HG02852 (cell line): ENCODE data around the gene NEDD9.

ENCODE experiments used
- ATAC-seq: cut with Tn5 transposase; IDR thresholded peaks from one replicate; pipeline ENCODE4 v1.9.1; 2021; ENCODE audit warnings: mild to moderate bottlenecking, moderate library complexity; ENCODE audit not compliant: unreplicated experiment

The NEDD9 gene

DNA sequence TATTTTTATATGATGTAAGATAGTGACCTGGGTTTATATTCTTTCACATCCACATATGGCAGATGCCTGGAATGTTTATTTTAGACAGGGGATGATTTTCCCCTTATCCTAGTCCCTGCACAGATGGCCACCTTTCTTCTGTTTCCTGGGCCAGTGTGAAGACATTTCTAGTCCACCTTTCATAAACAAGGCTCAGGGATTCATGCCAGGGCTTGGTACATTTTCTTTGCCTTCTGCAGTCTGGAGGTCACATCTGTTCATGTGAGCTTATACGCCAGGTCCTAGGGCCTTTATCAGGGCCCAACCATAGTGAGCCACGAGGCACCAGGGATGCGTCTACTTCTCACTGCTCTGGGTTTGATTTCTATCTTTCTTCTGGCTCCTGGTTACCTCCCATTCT, 82.9 kb downstream of the NEDD9 start:
- ATAC-seq, result no peak

DNA sequence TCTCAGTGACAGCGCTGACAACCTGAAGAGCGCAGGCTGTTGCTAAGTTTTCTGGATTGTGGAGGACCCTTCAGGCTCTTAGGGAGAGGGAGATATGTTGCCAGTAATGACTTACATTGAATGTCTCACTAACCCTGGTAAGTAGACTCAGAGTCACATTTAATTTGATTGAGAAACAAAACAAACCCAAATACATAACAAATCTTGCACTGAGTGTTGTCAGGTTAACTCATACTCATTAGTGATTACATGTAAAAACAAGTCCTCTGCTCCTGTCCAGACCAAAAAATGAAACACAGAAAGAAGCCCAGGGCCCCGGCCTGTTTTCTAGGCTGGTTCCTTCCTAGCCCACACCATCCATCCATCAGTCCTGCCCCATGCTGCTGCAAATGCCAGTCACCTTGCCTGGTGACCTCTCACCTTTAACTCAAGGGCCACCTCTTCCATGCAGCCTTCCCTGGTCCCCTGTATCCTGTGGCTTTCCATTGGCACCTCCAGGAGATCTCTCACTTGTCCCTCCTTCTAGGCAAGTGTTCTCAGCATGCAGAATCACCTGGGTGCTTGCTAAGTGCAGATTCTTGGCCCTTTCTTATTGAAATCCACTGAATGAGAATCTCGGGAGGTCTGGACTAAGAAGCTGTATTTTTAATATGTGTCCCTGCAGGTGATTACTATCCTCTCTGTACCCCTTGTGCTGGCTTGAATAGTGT, 86.2 kb downstream of the NEDD9 start:
- no peak for ATAC-seq

DNA sequence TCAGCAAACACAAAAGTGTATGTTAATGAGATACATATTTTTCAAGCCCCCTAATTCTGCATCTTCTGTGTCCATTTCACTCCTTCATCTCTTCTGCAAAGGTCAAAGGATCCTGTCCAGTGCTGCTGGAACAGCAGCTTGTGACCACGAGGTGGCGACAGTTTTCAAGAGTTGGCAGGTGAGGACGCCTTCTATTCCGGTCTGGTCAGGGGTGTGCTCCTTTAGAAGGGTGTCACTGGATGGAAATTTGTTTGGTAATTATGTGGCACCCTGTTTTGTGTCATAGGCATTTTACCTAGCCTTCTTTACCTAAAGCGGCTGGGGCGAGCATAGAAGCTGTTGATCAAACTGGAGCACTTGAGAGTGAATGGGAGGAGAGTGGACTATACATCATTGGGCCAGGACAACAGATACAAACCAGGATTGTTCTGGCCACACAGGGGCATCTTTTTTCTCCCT, 88.0 kb downstream of the NEDD9 start:
- ATAC-seq, result peak; percentile 71

DNA sequence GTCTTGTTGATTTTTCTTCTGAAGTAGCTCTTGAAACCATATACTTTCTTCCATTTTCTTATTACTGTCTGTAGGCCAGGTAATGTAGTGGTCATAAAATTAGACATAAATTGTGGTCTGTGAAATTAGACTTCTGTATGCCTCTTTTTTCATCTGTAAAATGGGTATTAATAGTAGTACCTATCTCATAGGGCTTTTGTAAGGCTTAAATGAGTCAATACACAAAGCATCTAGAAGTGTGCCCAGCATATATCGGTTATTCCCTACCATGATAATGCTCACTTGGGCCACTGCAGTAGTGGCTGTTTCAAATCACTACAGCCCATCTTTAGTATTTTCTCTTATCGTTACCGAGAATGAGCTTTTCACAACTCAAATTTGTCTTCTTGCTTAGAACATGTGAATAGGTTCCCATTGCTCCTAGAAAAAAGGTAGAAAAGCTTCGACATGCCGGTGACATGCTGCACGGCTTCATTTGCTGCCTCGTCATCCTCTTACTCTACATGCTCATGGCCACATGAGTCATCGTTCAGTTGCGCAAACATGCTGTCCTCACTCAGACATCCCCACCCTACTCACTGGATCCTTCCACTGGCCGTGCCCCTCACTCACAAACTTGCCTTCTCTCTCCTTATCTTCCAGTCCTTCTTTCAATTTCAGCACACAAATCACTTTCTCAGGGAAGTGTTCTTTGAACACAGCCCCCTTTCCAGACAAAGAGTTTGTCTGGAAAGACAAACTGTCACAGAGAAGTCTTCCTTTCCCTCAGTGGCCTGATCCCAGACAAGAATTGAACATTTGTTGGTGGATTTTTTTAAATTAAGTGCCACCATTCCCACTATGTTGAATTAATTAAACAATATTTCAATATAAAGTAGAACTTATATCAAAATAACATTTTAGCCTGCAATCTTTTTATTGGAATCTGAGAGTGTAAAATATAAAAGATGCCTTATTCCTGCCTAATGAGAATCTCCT, 88.8 kb downstream of the NEDD9 start:
- ATAC-seq, result no peak

DNA sequence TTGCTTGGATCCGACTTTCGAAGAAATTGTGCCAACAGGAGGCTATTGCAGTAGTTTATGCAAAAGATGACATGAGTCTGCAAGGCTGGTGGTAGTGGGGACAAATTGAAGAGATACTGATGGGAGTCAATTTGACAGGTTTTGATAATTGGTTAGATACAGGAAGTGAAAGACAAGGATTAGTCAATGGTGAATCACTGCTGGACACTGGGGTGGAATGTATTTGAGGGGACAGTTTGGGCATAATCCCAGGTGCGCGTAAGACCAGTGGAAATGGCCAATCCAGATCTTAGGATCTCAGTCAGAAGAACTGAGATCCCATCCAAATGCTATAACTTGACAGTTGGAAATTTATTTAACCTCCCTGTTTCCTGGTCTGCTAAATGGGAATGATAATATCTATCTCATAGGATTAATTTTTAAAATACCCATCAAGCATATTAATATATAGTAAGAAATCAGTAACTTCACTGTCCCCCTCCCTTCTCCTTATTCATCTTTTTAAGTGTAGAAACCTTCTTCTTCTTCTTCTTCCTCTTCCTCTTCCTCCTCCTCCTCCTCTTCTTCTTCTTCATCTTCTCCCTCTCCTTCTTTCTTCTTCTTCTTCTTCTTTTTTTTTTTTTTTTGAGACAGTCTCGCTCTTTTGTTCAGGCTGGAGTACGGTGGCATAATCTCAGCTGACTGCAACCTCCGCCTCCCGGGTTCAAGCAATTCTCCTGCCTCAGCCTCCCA, 90.0 kb downstream of the NEDD9 start:
- ATAC-seq, result no peak

DNA sequence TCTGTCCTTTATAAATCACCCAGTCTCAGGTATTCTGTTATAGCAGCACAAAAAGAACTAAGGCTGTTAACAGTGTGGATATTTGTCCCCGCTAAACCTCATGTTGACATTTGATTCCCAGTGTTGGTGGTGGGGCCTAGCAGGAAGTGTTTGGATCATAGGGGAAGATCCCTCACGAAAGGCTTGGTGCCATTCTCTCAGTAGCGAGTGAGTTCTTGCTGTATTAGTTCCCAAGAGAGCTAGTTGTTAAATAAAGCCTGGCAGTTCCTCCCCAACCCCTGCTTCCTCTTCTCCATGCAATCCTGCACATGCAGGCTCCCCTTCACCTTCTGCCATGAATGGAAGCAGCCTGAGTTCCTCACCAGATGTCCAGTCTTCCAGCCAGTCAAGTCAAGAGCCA, 91.2 kb downstream of the NEDD9 start:
- no peak for ATAC-seq

DNA sequence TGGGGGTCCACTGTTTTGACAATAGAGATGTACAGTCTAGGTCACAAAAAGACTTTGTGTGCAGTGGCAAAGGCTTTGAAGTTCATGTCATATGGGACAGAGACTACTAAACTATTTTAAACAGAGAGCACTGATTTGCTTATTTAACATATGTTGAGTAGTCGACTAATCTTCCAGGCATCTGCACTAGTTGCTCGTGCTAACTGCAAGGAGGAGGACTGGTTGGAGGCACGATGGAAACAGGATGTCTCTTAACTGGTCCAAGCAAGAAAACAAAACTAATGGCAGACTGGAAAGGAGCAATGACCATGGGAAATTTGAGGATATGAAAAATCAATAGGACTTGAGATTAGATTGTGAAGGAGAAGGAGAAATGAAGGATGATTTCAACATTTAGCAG, 92.4 kb downstream of the NEDD9 start:
- ATAC-seq, result no peak

DNA sequence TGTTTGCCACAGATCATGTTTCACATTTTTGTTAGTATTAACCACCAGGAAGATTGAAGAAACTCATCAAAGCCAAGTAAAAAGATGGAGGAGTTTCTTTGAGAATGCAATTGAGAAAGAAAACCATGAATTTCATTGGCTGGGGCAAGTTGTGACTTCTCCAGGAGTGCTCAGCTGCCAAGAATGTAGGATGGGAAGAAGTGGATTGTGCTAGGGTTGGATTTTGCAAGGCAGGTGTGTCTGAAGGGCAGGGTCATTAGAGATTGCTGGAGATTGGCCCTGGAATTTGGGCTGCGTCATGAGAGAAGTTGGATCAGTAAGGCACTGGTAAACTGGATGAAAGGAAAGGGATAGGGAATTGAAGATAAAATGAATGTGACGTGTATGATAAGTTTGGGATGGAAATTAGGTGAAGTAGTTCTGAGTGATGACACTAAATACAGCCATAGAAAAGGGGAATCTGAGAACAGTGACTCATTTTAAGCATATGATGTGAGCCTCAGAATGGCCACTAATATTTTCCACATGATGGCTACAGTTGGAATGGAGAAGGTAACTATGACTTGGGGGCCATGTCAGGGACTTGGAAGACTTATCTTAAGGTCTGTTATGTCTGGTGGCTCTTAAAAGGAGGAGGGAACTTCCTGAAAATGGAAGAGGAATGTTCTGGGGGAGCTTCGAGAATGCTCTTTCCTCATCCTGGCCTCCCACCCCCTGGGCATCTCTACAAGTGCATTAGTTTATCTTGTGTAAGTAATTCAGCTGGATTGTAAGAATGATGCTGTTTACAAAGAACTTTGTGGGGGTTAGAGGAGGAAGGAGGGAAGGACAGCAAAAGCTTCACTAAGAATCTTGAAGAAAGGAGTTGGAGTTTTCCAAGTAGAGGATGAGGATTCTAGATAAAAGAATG, 93.2 kb downstream of the NEDD9 start:
- ATAC-seq, result no peak

DNA sequence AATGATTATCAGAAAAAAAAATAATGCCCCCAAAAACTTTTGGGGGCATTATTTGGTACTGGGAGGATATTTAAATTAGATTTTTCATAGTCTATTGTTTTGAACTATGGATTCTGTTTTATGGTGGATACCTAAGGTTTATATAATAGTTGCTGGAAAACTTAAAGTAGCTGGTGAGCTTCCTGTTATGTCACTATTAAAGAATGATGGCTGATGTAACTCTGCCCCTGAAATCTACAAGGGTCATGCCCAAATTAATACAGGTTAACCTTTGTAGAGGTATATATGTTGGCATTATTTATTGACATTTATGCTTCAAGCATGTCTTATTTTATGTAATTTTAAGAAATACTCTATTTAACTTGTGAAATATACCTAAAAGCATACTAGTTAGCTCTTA, 95.7 kb downstream of the NEDD9 start:
- no peak for ATAC-seq
